GM21528 (cell line): Measurements from ENCODE around the gene CC2D1A.
A peak's percentile ranks its signal among the peaks of the same experiment; 100 is the strongest.

Source experiments
- ATAC-seq: cut with Tn5 transposase; IDR thresholded peaks from one replicate; pipeline ENCODE4 v1.9.1; 2021; ENCODE audit warnings: mild to moderate bottlenecking, moderate library complexity; ENCODE audit not compliant: unreplicated experiment, low FRiP score

The CC2D1A gene

GRCh38 chr19:13876834-13877233, 29.2 kb upstream of the CC2D1A start, which contains the start of gene NANOS3:
Gene NANOS3 (plus strand): TSS chr19:13877134. CDS start chr19:13877249, 115 bp downstream.
- ATAC-seq, result no peak

GRCh38 chr19:13877303-13877702, 28.7 kb upstream of the CC2D1A start:
- no peak for ATAC-seq

- peak; percentile 72 for ATAC-seq
Observed at GRCh38 chr19:13880059-13881043, 25.6 kb upstream of the CC2D1A start.

GRCh38 chr19:13881251-13881691, 24.7 kb upstream of the CC2D1A start:
- no peak for ATAC-seq

GRCh38 chr19:13881692-13882418, 24.1 kb upstream of the CC2D1A start:
- no peak for ATAC-seq

GRCh38 chr19:13882419-13882795, 23.6 kb upstream of the CC2D1A start:
- no peak for ATAC-seq

GRCh38 chr19:13882836-13883235, 23.2 kb upstream of the CC2D1A start:
- ATAC-seq, result no peak

- no peak for ATAC-seq
Observed at GRCh38 chr19:13883516-13884064, 22.4 kb upstream of the CC2D1A start.

GRCh38 chr19:13884726-13885591, 21.0 kb upstream of the CC2D1A start:
- no peak for ATAC-seq

GRCh38 chr19:13885826-13886365, 20.1 kb upstream of the CC2D1A start:
- no peak for ATAC-seq

- ATAC-seq, result no peak
Observed at GRCh38 chr19:13887018-13887436, 19.0 kb upstream of the CC2D1A start.

GRCh38 chr19:13887517-13887916, 18.5 kb upstream of the CC2D1A start:
- ATAC-seq, result no peak

- ATAC-seq, result no peak
Observed at GRCh38 chr19:13888281-13888680, 17.7 kb upstream of the CC2D1A start.

- ATAC-seq, result no peak
Observed at GRCh38 chr19:13890136-13890535, 15.9 kb upstream of the CC2D1A start.

GRCh38 chr19:13892870-13893269, 13.1 kb upstream of the CC2D1A start:
- no peak for ATAC-seq

GRCh38 chr19:13894552-13894951, 11.4 kb upstream of the CC2D1A start:
- ATAC-seq, result no peak

GRCh38 chr19:13896227-13896626, 9.8 kb upstream of the CC2D1A start:
- no peak for ATAC-seq

GRCh38 chr19:13899393-13899792, 6.6 kb upstream of the CC2D1A start:
- no peak for ATAC-seq

- ATAC-seq, result no peak
Observed at GRCh38 chr19:13899912-13900584, 6.0 kb upstream of the CC2D1A start.
